Stimulated activated CD4-positive, alpha-beta T cell treated with anti-CD3 and anti-CD28 coated beads, Interleukin-2, amount 100 ng/mL, for 24 hours (primary cell): ENCODE results near the gene TMEM43.

ENCODE experiments used
- DNase-seq, 2 donors: peaks; one replicate each; pipeline ENCODE4 v3.0.0-alpha.2; 2020

Gene TMEM43

GRCh38 chr3:14179114-14179465 is 54.2 kb downstream of the TMEM43 start:
- DNase-seq, result no peak

- DNase-seq, result no peak
Measured at GRCh38 chr3:14179795-14180194, 54.9 kb downstream of the TMEM43 start.

- no peak for DNase-seq
Measured at GRCh38 chr3:14181253-14181652, 56.4 kb downstream of the TMEM43 start.

GRCh38 chr3:14183015-14183577 is 58.2 kb downstream of the TMEM43 start:
- no peak for DNase-seq

- no peak for DNase-seq
Measured at GRCh38 chr3:14186854-14187458, 62.1 kb downstream of the TMEM43 start.

GRCh38 chr3:14188041-14188754 is 63.3 kb downstream of the TMEM43 start:
- DNase-seq, result no peak
